HG03066 (cell line): Measurements from ENCODE around the gene ALKBH8.
"Not testable (repeated sequence)": the region's sequence is repeated elsewhere in the genome, so short reads cannot be mapped to it uniquely, and the experiment has no call there.

Experiments used
- ATAC-seq: cut with Tn5 transposase; IDR thresholded peaks from one replicate; pipeline ENCODE4 v1.9.1; 2021; ENCODE audit warnings: low read depth; ENCODE audit not compliant: unreplicated experiment

Gene ALKBH8

GRCh38 chr11:107577346-107577711 lies 11.8 kb upstream of the ALKBH8 start:
- ATAC-seq: no peak

GRCh38 chr11:107576497-107577345 lies 11.2 kb upstream of the ALKBH8 start:
- not testable (repeated sequence) for ATAC-seq

GRCh38 chr11:107573438-107573837 lies 7.9 kb upstream of the ALKBH8 start:
- no peak for ATAC-seq

GRCh38 chr11:107570015-107570414 lies 4.5 kb upstream of the ALKBH8 start:
- no peak for ATAC-seq

- ATAC-seq: no peak
Measured at GRCh38 chr11:107567739-107568335, 2.3 kb upstream of the ALKBH8 start.

- ATAC-seq: no peak
Measured at GRCh38 chr11:107566569-107566968, 1.0 kb upstream of the ALKBH8 start.

GRCh38 chr11:107565955-107566501 lies 493 bp upstream of the ALKBH8 start:
- ATAC-seq: peak; percentile 2

GRCh38 chr11:107564877-107565218 lies 687 bp downstream of the ALKBH8 start:
- no peak for ATAC-seq

GRCh38 chr11:107563702-107564101 lies 1.8 kb downstream of the ALKBH8 start:
- ATAC-seq: no peak

- ATAC-seq: no peak
Measured at GRCh38 chr11:107562647-107563208, 2.8 kb downstream of the ALKBH8 start.

GRCh38 chr11:107561688-107562087 lies 3.8 kb downstream of the ALKBH8 start:
- ATAC-seq: no peak

- ATAC-seq: no peak
Measured at GRCh38 chr11:107550304-107550703, 15.2 kb downstream of the ALKBH8 start.

- ATAC-seq: no peak
Measured at GRCh38 chr11:107549954-107550285, 15.6 kb downstream of the ALKBH8 start.

- ATAC-seq: peak; percentile 54
Measured at GRCh38 chr11:107549253-107549953, 16.1 kb downstream of the ALKBH8 start.

- no peak for ATAC-seq
Measured at GRCh38 chr11:107547961-107548360, 17.6 kb downstream of the ALKBH8 start.

- no peak for ATAC-seq
Measured at GRCh38 chr11:107545101-107545514, 20.4 kb downstream of the ALKBH8 start.

GRCh38 chr11:107538821-107539220 lies 26.7 kb downstream of the ALKBH8 start:
- ATAC-seq: no peak

GRCh38 chr11:107538239-107538638 lies 27.3 kb downstream of the ALKBH8 start:
- ATAC-seq: no peak

- not testable (repeated sequence) for ATAC-seq
Measured at GRCh38 chr11:107537155-107537554, 28.4 kb downstream of the ALKBH8 start.

- no peak for ATAC-seq
Measured at GRCh38 chr11:107526197-107526596, 39.3 kb downstream of the ALKBH8 start.

- no peak for ATAC-seq
Measured at GRCh38 chr11:107508858-107509244, 56.7 kb downstream of the ALKBH8 start.
